WTC11 (cell line): ENCODE data around the gene ANKRD18A. TPM values are rescaled to one million over a fixed set of nuclear protein-coding genes. Genes with fewer than 3 reads are reported as not detected.

Experiments
- ATAC-seq: fragments of 200-7000 bp; cut with Tn5 transposase; 2 replicates; pipeline ENCODE4 v1.10.0; 2021; ENCODE audit warnings: mild to moderate bottlenecking, moderate library complexity
- CTCF ChIA-PET: fragments of 300-600 bp; sonication (Branson Sonifier 250); formaldehyde crosslinking; loops from one replicate; lab custom pipeline; 2021; ENCODE audit warnings: antibody characterized with exemption; lab: Charles Lee
- POLR2A ChIA-PET: fragments of 350-600 bp; sonication (Branson Sonifier 250); formaldehyde crosslinking; loops from one replicate; lab custom pipeline; 2021; ENCODE audit warnings: antibody characterized with exemption; lab: Charles Lee
- DNase-seq: peaks from one replicate; pipeline ENCODE4 v3.0.0; 2021; ENCODE audit warnings: low spot score
- H3K27ac Mint-ChIP-seq: 2 replicates; pipeline ENCODE4 v1.8.0; 2021; ENCODE audit warnings: mixed read lengths
- H3K27me3 Mint-ChIP-seq: 2 replicates; pipeline ENCODE4 v1.8.0; 2021; ENCODE audit warnings: low read depth, mild to moderate bottlenecking, moderate library complexity, mixed read lengths
- H3K36me3 Mint-ChIP-seq: 2 replicates; pipeline ENCODE4 v1.8.0; 2021; ENCODE audit warnings: mixed read lengths
- H3K4me1 Mint-ChIP-seq: 2 replicates; pipeline ENCODE4 v1.8.0; 2022; ENCODE audit warnings: mixed read lengths
- H3K4me3 Mint-ChIP-seq: 2 replicates; pipeline ENCODE4 v1.8.0; 2021; ENCODE audit warnings: mild to moderate bottlenecking, moderate library complexity, mixed read lengths
- H3K9me3 Mint-ChIP-seq: 2 replicates; pipeline ENCODE4 v1.8.0; 2021; ENCODE audit warnings: mixed read lengths
- ATF1 ChIP-seq: sonication (generic); formaldehyde crosslinking; IDR thresholded peaks from 2 replicates; pipeline ENCODE4 v1.8.1; 2023; ENCODE audit warnings: mild to moderate bottlenecking, moderate library complexity, missing genetic modification reagents
- CBFB ChIP-seq: sonication (generic); formaldehyde crosslinking; IDR thresholded peaks from 2 replicates; pipeline ENCODE4 v1.8.1; 2022; ENCODE audit warnings: mild to moderate bottlenecking, low read depth, missing genetic modification reagents
- GABPB1 ChIP-seq: sonication (generic); formaldehyde crosslinking; IDR thresholded peaks from 2 replicates; pipeline ENCODE4 v1.8.1; 2023; ENCODE audit warnings: mild to moderate bottlenecking, missing genetic modification reagents
- GTF2I ChIP-seq: fragments of 250-450 bp; sonication (Bioruptor Pico); conservative IDR thresholded peaks from 2 replicates; pipeline ENCODE4 v1.4.0; 2021; ENCODE audit warnings: mild to moderate bottlenecking
- NFATC4 ChIP-seq: fragments of 250-450 bp; sonication (Bioruptor Pico); IDR thresholded peaks from 2 replicates; pipeline ENCODE4 v1.9.0; 2021; ENCODE audit warnings: mild to moderate bottlenecking
- NFYB ChIP-seq: sonication (generic); formaldehyde crosslinking; conservative IDR thresholded peaks from 2 replicates; pipeline ENCODE4 v1.8.0; 2022; ENCODE audit warnings: low read depth, missing genetic modification reagents
- NR3C1 ChIP-seq: sonication (generic); formaldehyde crosslinking; conservative IDR thresholded peaks from 2 replicates; pipeline ENCODE4 v1.8.1; 2023; ENCODE audit warnings: low read depth, mild to moderate bottlenecking, missing genetic modification reagents
- OVOL2 ChIP-seq: fragments of 250-450 bp; sonication (Bioruptor Pico); IDR thresholded peaks from 2 replicates; pipeline ENCODE4 v1.9.0; 2021; ENCODE audit warnings: mild to moderate bottlenecking, borderline replicate concordance
- ZNF219 ChIP-seq: sonication (generic); formaldehyde crosslinking; IDR thresholded peaks from 2 replicates; pipeline ENCODE4 v1.8.0; 2023; ENCODE audit warnings: missing genetic modification reagents, mild to moderate bottlenecking, borderline replicate concordance
- ZNF423 ChIP-seq: fragments of 250-450 bp; sonication (Bioruptor Pico); IDR thresholded peaks from 2 replicates; pipeline ENCODE4 v2.1.2; 2022; ENCODE audit warnings: mild to moderate bottlenecking, moderate library complexity
- total RNA-seq: library from RNA; stranded (reverse); gene quantifications from 3 replicates; pipeline ENCODE4 v1.2.3, GENCODE V29; 2021
- TF ChIP-seq, protein P1 (sequence below): fragments of 250-450 bp; sonication (Bioruptor Pico); IDR thresholded peaks from 2 replicates; pipeline ENCODE4 v1.9.0; 2021; ENCODE audit warnings: moderate library complexity, mild to moderate bottlenecking, inconsistent platforms, borderline replicate concordance
- TF ChIP-seq, protein P2 (sequence below): sonication (generic); formaldehyde crosslinking; IDR thresholded peaks from 2 replicates; pipeline ENCODE4 v1.8.1; 2023; ENCODE audit warnings: mild to moderate bottlenecking, missing genetic modification reagents, moderate library complexity
- TF ChIP-seq, protein P3 (sequence below): fragments of 250-450 bp; sonication (Bioruptor Pico); conservative IDR thresholded peaks from 2 replicates; pipeline ENCODE4 v1.9.0; 2021; ENCODE audit warnings: mild to moderate bottlenecking
- TF ChIP-seq, protein P4 (sequence below): sonication (generic); formaldehyde crosslinking; IDR thresholded peaks from 2 replicates; pipeline ENCODE4 v1.8.1; 2023; ENCODE audit warnings: mild to moderate bottlenecking, moderate library complexity, missing genetic modification reagents
- TF ChIP-seq, protein P5 (sequence below): sonication (generic); formaldehyde crosslinking; IDR thresholded peaks from 2 replicates; pipeline ENCODE4 v1.8.1; 2022; ENCODE audit warnings: low read depth, mild to moderate bottlenecking, moderate library complexity, missing genetic modification reagents, borderline replicate concordance
- TF ChIP-seq, protein P6 (sequence below): sonication (generic); formaldehyde crosslinking; IDR thresholded peaks from 2 replicates; pipeline ENCODE4 v1.8.1; 2023; ENCODE audit warnings: mild to moderate bottlenecking, missing genetic modification reagents, borderline replicate concordance
- TF ChIP-seq, protein P7 (sequence below): sonication (generic); formaldehyde crosslinking; IDR thresholded peaks from 2 replicates; pipeline ENCODE4 v1.8.1; 2022; ENCODE audit warnings: mild to moderate bottlenecking, moderate library complexity, missing genetic modification reagents
- TF ChIP-seq, protein P8 (sequence below): sonication (generic); formaldehyde crosslinking; IDR thresholded peaks from 2 replicates; pipeline ENCODE4 v1.8.1; 2022; ENCODE audit warnings: mild to moderate bottlenecking, missing genetic modification reagents, moderate library complexity, borderline replicate concordance
- TF ChIP-seq, protein P9 (sequence below): fragments of 250-450 bp; sonication (Bioruptor Pico); IDR thresholded peaks from 2 replicates; pipeline ENCODE4 v1.9.0; 2021; ENCODE audit warnings: mild to moderate bottlenecking
- TF ChIP-seq, protein P10 (sequence below): fragments of 250-450 bp; sonication (Bioruptor Pico); IDR thresholded peaks from 2 replicates; pipeline ENCODE4 v1.8.0; 2021; ENCODE audit warnings: mild to moderate bottlenecking

The ANKRD18A gene
- total RNA-seq, 1 experiment from 2014 or later, result 15.7 TPM

DNA sequence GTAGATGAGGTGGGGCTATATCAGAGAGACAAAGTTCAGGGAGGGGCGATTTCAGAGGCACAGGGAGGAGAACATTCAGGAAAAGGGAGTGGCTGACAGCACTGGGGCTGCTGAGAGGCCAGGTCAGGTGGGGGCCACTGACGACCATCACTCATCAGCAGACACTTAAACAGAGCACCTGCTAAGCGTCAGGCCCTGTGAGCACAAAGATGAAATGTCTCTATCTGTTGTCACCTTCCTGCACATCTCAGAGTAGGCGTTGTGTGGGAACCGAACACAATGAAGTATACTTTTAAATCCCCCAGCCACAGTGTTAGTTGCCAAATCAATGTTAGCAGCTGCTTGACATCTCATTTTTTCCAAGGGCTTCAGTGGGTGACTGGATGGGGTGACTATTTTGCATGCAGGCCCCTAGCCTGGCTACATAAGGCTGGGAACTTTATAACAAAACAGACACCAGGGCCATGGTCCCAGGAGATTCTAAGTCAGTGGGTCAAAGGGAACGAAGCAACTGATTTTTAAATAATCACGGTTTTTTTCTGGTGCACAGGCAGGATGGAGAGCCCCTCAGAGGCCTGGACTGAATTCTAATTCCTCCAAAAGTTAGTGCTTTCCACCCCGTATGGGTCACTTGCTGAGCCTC is 31.1 kb upstream of the ANKRD18A start:
- CTCF ChIA-PET, result no interaction called here
- TF ChIP-seq, protein P1, sequence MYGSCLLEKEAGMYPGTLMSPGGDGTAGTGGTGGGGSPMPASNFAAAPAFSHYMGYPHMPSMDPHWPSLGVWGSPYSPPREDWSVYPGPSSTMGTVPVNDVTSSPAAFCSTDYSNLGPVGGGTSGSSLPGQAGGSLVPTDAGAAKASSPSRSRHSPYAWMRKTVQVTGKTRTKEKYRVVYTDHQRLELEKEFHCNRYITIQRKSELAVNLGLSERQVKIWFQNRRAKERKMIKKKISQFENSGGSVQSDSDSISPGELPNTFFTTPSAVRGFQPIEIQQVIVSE (CRISPR knock-in tag), result no peak
- TF ChIP-seq ZNF423 (CRISPR knock-in tag), result no peak
- TF ChIP-seq CBFB (CRISPR knock-in tag), result no peak
- TF ChIP-seq, protein P2, sequence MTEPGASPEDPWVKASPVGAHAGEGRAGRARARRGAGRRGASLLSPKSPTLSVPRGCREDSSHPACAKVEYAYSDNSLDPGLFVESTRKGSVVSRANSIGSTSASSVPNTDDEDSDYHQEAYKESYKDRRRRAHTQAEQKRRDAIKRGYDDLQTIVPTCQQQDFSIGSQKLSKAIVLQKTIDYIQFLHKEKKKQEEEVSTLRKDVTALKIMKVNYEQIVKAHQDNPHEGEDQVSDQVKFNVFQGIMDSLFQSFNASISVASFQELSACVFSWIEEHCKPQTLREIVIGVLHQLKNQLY, result no peak
- no peak for TF ChIP-seq NR3C1 (CRISPR knock-in tag)
- TF ChIP-seq ATF1 (CRISPR knock-in tag), result no peak
- TF ChIP-seq, protein P3, sequence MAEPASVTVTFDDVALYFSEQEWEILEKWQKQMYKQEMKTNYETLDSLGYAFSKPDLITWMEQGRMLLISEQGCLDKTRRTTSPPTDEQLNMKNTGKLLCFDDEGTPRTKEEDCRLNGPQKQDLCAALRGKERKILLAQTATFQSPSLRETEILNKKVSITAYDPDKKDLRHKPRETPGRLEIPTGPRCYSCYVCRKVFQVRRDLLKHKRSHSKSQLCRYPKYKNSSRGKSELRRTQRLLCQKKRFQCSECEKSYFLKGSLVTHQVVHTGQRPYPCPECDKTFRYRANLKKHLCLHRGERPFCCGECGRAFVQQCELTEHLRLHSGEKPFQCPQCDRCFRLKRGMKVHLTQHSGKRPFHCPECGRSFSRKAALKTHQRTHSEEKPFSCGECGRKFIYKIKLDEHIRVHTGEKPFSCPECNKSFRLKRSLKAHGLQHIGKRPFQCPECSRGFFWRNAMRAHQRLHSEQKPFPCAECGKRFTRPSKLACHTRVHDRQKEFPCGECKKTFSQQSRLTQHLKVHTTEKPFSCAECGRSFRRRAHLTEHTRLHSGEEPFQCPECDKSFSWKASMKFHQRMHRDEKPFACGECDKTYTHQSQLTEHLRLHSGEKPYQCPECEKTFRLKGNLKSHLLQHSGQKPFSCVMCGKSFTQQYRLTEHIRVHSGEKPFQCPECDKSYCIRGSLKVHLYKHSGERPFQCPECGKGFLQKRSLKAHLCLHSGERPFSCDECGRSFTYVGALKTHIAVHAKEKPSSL (CRISPR knock-in tag), result no peak
- TF ChIP-seq, protein P4, sequence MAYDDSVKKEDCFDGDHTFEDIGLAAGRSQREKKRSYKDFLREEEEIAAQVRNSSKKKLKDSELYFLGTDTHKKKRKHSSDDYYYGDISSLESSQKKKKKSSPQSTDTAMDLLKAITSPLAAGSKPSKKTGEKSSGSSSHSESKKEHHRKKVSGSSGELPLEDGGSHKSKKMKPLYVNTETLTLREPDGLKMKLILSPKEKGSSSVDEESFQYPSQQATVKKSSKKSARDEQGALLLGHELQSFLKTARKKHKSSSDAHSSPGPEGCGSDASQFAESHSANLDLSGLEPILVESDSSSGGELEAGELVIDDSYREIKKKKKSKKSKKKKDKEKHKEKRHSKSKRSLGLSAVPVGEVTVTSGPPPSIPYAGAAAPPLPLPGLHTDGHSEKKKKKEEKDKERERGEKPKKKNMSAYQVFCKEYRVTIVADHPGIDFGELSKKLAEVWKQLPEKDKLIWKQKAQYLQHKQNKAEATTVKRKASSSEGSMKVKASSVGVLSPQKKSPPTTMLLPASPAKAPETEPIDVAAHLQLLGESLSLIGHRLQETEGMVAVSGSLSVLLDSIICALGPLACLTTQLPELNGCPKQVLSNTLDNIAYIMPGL (CRISPR knock-in tag), result no peak
- TF ChIP-seq, protein P5, sequence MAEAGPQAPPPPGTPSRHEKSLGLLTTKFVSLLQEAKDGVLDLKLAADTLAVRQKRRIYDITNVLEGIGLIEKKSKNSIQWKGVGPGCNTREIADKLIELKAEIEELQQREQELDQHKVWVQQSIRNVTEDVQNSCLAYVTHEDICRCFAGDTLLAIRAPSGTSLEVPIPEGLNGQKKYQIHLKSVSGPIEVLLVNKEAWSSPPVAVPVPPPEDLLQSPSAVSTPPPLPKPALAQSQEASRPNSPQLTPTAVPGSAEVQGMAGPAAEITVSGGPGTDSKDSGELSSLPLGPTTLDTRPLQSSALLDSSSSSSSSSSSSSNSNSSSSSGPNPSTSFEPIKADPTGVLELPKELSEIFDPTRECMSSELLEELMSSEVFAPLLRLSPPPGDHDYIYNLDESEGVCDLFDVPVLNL, result no peak
- no peak for TF ChIP-seq NFYB
- TF ChIP-seq ZNF219 (CRISPR knock-in tag), result no peak
- TF ChIP-seq, protein P6, sequence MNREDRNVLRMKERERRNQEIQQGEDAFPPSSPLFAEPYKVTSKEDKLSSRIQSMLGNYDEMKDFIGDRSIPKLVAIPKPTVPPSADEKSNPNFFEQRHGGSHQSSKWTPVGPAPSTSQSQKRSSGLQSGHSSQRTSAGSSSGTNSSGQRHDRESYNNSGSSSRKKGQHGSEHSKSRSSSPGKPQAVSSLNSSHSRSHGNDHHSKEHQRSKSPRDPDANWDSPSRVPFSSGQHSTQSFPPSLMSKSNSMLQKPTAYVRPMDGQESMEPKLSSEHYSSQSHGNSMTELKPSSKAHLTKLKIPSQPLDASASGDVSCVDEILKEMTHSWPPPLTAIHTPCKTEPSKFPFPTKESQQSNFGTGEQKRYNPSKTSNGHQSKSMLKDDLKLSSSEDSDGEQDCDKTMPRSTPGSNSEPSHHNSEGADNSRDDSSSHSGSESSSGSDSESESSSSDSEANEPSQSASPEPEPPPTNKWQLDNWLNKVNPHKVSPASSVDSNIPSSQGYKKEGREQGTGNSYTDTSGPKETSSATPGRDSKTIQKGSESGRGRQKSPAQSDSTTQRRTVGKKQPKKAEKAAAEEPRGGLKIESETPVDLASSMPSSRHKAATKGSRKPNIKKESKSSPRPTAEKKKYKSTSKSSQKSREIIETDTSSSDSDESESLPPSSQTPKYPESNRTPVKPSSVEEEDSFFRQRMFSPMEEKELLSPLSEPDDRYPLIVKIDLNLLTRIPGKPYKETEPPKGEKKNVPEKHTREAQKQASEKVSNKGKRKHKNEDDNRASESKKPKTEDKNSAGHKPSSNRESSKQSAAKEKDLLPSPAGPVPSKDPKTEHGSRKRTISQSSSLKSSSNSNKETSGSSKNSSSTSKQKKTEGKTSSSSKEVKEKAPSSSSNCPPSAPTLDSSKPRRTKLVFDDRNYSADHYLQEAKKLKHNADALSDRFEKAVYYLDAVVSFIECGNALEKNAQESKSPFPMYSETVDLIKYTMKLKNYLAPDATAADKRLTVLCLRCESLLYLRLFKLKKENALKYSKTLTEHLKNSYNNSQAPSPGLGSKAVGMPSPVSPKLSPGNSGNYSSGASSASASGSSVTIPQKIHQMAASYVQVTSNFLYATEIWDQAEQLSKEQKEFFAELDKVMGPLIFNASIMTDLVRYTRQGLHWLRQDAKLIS (CRISPR knock-in tag), result no peak
- H3K9me3 Mint-ChIP-seq, result peaks cover 18% of the 10 kb centered on the region
- ATAC-seq (no peak), DNase-seq (no peak)
- no peak overlapping the region for H3K27ac Mint-ChIP-seq
- POLR2A ChIA-PET, result no interaction called here
- H3K4me3 Mint-ChIP-seq, result no peak overlapping the region
- H3K27me3 Mint-ChIP-seq, result no peaks in the 10 kb centered on the region
- no peaks in the 10 kb centered on the region for H3K4me1 Mint-ChIP-seq
- H3K36me3 Mint-ChIP-seq, result no peaks in the 10 kb centered on the region

DNA sequence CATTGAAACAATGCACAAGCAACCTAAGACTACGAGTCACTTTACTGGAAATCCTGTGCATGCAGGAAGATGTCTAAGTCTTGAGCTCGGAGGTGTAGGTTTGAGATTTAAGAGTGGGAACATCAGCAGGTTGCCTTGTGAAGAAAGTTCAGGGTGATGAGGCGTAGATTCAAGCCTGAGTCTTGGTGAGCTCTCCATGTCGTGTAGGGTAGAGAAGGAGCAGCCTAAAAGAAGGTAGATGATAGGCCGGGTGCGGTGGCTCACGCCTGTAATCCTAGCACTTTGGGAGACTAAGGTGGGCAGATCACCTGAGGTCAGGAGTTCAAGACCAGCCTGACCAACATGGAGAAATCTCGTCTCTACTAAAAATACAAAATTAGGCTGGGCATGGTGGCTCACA is 30.2 kb upstream of the ANKRD18A start:
- no peaks in the 10 kb centered on the region for H3K36me3 Mint-ChIP-seq
- H3K27ac Mint-ChIP-seq, result no peak overlapping the region
- H3K9me3 Mint-ChIP-seq, result peaks cover 18% of the 10 kb centered on the region
- no peak for ATAC-seq
- no peak overlapping the region for H3K4me3 Mint-ChIP-seq
- POLR2A ChIA-PET, result no interaction called here
- CTCF ChIA-PET, result no interaction called here
- H3K27me3 Mint-ChIP-seq, result no peaks in the 10 kb centered on the region; the same call in 1 of the 2 replicates
- DNase-seq, result no peak
- H3K4me1 Mint-ChIP-seq, result no peaks in the 10 kb centered on the region
- no peak for TF ChIP-seq GTF2I (CRISPR knock-in tag)
- TF ChIP-seq, protein P7, sequence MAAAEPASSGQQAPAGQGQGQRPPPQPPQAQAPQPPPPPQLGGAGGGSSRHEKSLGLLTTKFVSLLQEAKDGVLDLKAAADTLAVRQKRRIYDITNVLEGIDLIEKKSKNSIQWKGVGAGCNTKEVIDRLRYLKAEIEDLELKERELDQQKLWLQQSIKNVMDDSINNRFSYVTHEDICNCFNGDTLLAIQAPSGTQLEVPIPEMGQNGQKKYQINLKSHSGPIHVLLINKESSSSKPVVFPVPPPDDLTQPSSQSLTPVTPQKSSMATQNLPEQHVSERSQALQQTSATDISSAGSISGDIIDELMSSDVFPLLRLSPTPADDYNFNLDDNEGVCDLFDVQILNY (CRISPR knock-in tag), result no peak
- no peak for TF ChIP-seq ZNF423 (CRISPR knock-in tag)
- TF ChIP-seq, protein P8, sequence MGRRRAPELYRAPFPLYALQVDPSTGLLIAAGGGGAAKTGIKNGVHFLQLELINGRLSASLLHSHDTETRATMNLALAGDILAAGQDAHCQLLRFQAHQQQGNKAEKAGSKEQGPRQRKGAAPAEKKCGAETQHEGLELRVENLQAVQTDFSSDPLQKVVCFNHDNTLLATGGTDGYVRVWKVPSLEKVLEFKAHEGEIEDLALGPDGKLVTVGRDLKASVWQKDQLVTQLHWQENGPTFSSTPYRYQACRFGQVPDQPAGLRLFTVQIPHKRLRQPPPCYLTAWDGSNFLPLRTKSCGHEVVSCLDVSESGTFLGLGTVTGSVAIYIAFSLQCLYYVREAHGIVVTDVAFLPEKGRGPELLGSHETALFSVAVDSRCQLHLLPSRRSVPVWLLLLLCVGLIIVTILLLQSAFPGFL (CRISPR knock-in tag), result no peak
- TF ChIP-seq NFATC4 (CRISPR knock-in tag), result no peak
- no peak for TF ChIP-seq OVOL2 (CRISPR knock-in tag)
- TF ChIP-seq, protein P9, sequence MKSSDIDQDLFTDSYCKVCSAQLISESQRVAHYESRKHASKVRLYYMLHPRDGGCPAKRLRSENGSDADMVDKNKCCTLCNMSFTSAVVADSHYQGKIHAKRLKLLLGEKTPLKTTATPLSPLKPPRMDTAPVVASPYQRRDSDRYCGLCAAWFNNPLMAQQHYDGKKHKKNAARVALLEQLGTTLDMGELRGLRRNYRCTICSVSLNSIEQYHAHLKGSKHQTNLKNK, result no peak
- TF ChIP-seq GABPB1 (CRISPR knock-in tag), result no peak
- TF ChIP-seq, protein P10, sequence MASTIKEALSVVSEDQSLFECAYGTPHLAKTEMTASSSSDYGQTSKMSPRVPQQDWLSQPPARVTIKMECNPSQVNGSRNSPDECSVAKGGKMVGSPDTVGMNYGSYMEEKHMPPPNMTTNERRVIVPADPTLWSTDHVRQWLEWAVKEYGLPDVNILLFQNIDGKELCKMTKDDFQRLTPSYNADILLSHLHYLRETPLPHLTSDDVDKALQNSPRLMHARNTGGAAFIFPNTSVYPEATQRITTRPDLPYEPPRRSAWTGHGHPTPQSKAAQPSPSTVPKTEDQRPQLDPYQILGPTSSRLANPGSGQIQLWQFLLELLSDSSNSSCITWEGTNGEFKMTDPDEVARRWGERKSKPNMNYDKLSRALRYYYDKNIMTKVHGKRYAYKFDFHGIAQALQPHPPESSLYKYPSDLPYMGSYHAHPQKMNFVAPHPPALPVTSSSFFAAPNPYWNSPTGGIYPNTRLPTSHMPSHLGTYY (CRISPR knock-in tag), result no peak
